Neural cell (in vitro differentiated cells): ENCODE results near the gene FHIT. TPM values are rescaled to one million over a fixed set of nuclear protein-coding genes. Genes with fewer than 3 reads are reported as not detected.
A peak's percentile ranks its signal among the peaks of the same experiment; 100 is the strongest.

Source experiments
- H2AFZ ChIP-seq: fragments of 200-600, 300-800 bp; sonication (generic), shearing (Covaris generic); 2 replicates; pipeline ENCODE4 v1.6.0; 2014; ENCODE audit warnings: low read depth, mild to moderate bottlenecking, antibody characterized with exemption, low read length, moderate library complexity
- H3F3A ChIP-seq: fragments of 200-600 bp; shearing (Covaris generic); 2 replicates; pipeline ENCODE4 v1.6.1; 2016; ENCODE audit warnings: mild to moderate bottlenecking, moderate library complexity, mixed read lengths, antibody characterized with exemption, low read length; ENCODE audit not compliant: insufficient read depth, poor library complexity, severe bottlenecking
- H3K27ac ChIP-seq: fragments of 200-600, 300-800 bp; sonication (generic), shearing (Covaris generic); 2 replicates; pipeline ENCODE4 v1.5.1; 2014; ENCODE audit warnings: mild to moderate bottlenecking, low read length, moderate library complexity
- H3K27me3 ChIP-seq: fragments of 300-800, 200-600 bp; sonication (generic), shearing (Covaris generic); 2 replicates; pipeline ENCODE4 v1.6.0; 2014; ENCODE audit warnings: mild to moderate bottlenecking, low read depth, low read length, moderate library complexity; ENCODE audit not compliant: insufficient read depth
- H3K36me3 ChIP-seq: fragments of 300-800, 200-600 bp; sonication (generic), shearing (Covaris generic); 2 replicates; pipeline ENCODE4 v1.5.1; 2014; ENCODE audit warnings: mild to moderate bottlenecking, antibody characterized with exemption, low read length, moderate library complexity; ENCODE audit not compliant: insufficient read depth
- H3K4me2 ChIP-seq: fragments of 300-800, 200-600 bp; sonication (generic), shearing (Covaris generic); 2 replicates; pipeline ENCODE4 v1.6.0; 2014; ENCODE audit warnings: mild to moderate bottlenecking, low read length
- H3K4me3 ChIP-seq: fragments of 300-800, 200-600 bp; sonication (generic), shearing (Covaris generic); 2 replicates; pipeline ENCODE4 v1.5.1; 2014; ENCODE audit warnings: mild to moderate bottlenecking, low read length, moderate library complexity
- H3K79me2 ChIP-seq: fragments of 200-600 bp; shearing (Covaris generic); replicated peaks from 2 replicates; pipeline ENCODE4 v1.6.0; 2014; ENCODE audit warnings: mild to moderate bottlenecking, low read length, moderate library complexity; ENCODE audit not compliant: insufficient read depth
- H3K9ac ChIP-seq: fragments of 300-800, 200-600 bp; sonication (generic), shearing (Covaris generic); 2 replicates; pipeline ENCODE4 v1.6.1; 2016; ENCODE audit warnings: mild to moderate bottlenecking, low read length, mixed read lengths
- H3K9me2 ChIP-seq: fragments of 200-600 bp; shearing (Covaris generic); 2 replicates; pipeline ENCODE4 v1.6.1; 2016; ENCODE audit warnings: mild to moderate bottlenecking, low read length, mixed read lengths; ENCODE audit not compliant: insufficient read depth
- H3K9me3 ChIP-seq: fragments of 200-600, 300-800 bp; sonication (generic), shearing (Covaris generic); 2 replicates; pipeline ENCODE4 v1.6.1; 2016; ENCODE audit warnings: mild to moderate bottlenecking, mixed run types, low read length, moderate library complexity, mixed read lengths
- H4K20me1 ChIP-seq: fragments of 200-600 bp; shearing (Covaris generic); 2 replicates; pipeline ENCODE4 v1.6.1; 2016; ENCODE audit warnings: mild to moderate bottlenecking, mixed run types; ENCODE audit not compliant: insufficient read depth
- CTCF ChIP-seq: fragments of 450-650 bp; IDR thresholded peaks from 2 replicates; pipeline ENCODE4 v1.5.1; 2014; ENCODE audit warnings: antibody characterized with exemption, mild to moderate bottlenecking, moderate library complexity; ENCODE audit not compliant: poor library complexity, severe bottlenecking
- EP300 ChIP-seq: fragments of 450-650 bp; conservative IDR thresholded peaks from 2 replicates; pipeline ENCODE4 v1.6.1; 2014; ENCODE audit warnings: antibody characterized with exemption, mild to moderate bottlenecking, moderate library complexity; ENCODE audit not compliant: poor library complexity, severe bottlenecking
- EZH2 ChIP-seq: fragments of 200-600, 300-800 bp; shearing (Covaris generic), sonication (generic); IDR thresholded peaks from 2 replicates; pipeline ENCODE4 v1.6.1; 2014; ENCODE audit warnings: antibody characterized with exemption, low read length, borderline replicate concordance, mild to moderate bottlenecking; ENCODE audit not compliant: insufficient read depth, poor library complexity, severe bottlenecking
- MXI1 ChIP-seq: fragments of 450-650 bp; conservative IDR thresholded peaks from 2 replicates; pipeline ENCODE4 v1.6.1; 2014; ENCODE audit warnings: antibody characterized with exemption, mild to moderate bottlenecking; ENCODE audit not compliant: poor library complexity, severe bottlenecking
- POLR2AphosphoS5 ChIP-seq: IDR thresholded peaks from 2 replicates; pipeline ENCODE4 v1.6.1; 2012
- RAD21 ChIP-seq: fragments of 450-650 bp; conservative IDR thresholded peaks from 2 replicates; pipeline ENCODE4 v1.6.1; 2014; ENCODE audit warnings: antibody characterized with exemption, mild to moderate bottlenecking, moderate library complexity
- REST ChIP-seq: IDR thresholded peaks from 2 replicates; pipeline ENCODE4 v1.6.1; 2012; ENCODE audit warnings: borderline replicate concordance
- SMC3 ChIP-seq: fragments of 450-650 bp; conservative IDR thresholded peaks from 2 replicates; pipeline ENCODE4 v1.6.1; 2014; ENCODE audit warnings: antibody characterized with exemption, mild to moderate bottlenecking, moderate library complexity; ENCODE audit not compliant: poor library complexity
- TAF1 ChIP-seq: IDR thresholded peaks from 2 replicates; pipeline ENCODE4 v1.6.1; 2012; ENCODE audit warnings: low read depth
- polyA plus RNA-seq: library from polyadenylated mRNA; depleted of rRNA; stranded (reverse); fragments of >200 nt; gene quantifications from 2 replicates; pipeline ENCODE4 v1.2.3, GENCODE V29; 2014

Gene FHIT
- polyA plus RNA-seq, 1 donor from 2014 or later, result not detected

GRCh38 chr3:59865351-59865750 is 1385.9 kb downstream of the FHIT start:
- H2AFZ ChIP-seq, result no peak overlapping the region
- no peak overlapping the region for H3K4me2 ChIP-seq
- H3F3A ChIP-seq, result no peaks in the 10 kb centered on the region
- peak overlapping the region; percentile 1 for H3K27ac ChIP-seq
- H3K4me3 ChIP-seq, result no peak overlapping the region
- H3K27me3 ChIP-seq, result no peaks in the 10 kb centered on the region
- peak overlapping the region; percentile 0 for H3K9ac ChIP-seq
- H3K9me2 ChIP-seq, result no peaks in the 10 kb centered on the region
- no peaks in the 10 kb centered on the region for H4K20me1 ChIP-seq
- H3K36me3 ChIP-seq, result no peaks in the 10 kb centered on the region
- no peaks in the 10 kb centered on the region for H3K9me3 ChIP-seq
- H3K79me2 ChIP-seq, result no peaks in the 10 kb centered on the region
- TF ChIP-seq RAD21 (no peak), SMC3 (no peak), REST (no peak), EP300 (no peak), POLR2AphosphoS5 (peak; percentile 32), CTCF (no peak), TAF1 (no peak)

DNA sequence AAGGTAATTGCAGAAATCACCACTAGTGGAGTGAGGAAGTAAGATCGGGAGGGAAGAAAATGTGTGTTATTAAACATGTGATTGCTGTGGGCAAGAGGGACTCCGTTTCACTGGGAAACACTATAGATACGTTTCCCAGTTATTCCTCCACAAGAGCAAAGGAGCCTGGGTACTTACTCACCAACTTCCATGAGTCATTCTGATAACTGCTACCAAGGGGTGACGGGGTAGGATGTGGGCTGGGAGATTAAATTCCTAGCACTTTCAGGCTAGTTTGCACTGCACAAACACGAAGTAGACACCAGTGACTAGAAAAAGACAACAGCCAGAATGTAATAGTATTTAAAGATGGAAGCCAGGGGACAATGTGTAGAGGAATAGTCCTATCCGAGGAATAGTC is 1388.6 kb downstream of the FHIT start:
- H2AFZ ChIP-seq, result no peak overlapping the region
- no peak overlapping the region for H3K9ac ChIP-seq
- H3K79me2 ChIP-seq, result no peaks in the 10 kb centered on the region
- H3K36me3 ChIP-seq, result no peaks in the 10 kb centered on the region
- no peak overlapping the region for H3K27ac ChIP-seq
- H4K20me1 ChIP-seq, result no peaks in the 10 kb centered on the region
- H3K9me2 ChIP-seq, result no peaks in the 10 kb centered on the region
- no peaks in the 10 kb centered on the region for H3K9me3 ChIP-seq
- no peaks in the 10 kb centered on the region for H3F3A ChIP-seq
- no peak overlapping the region for H3K4me2 ChIP-seq
- no peak overlapping the region for H3K4me3 ChIP-seq
- no peaks in the 10 kb centered on the region for H3K27me3 ChIP-seq
- TF ChIP-seq POLR2AphosphoS5 (no peak), MXI1 (no peak), CTCF (no peak), TAF1 (no peak), EZH2 (no peak), SMC3 (no peak), RAD21 (no peak), REST (no peak), EP300 (no peak)
